ENCODE data around the gene SERTAD3.

GRCh38 chr19:40465025-40465556, 21.0 kb upstream of the SERTAD3 start:
- TF ChIP-seq RAD21 (conservative IDR thresholded peaks at IDR 0.05 in 1 of 2, IDR thresholded peaks at IDR 0.05 in 1 of 2) (no peak), CTCF (IDR thresholded peaks at IDR 0.05) (no peak), EP300 (IDR thresholded peaks at IDR 0.05) (no peak), GATA3 (IDR thresholded peaks at IDR 0.05; ENCODE audit: borderline replicate concordance) (0 out of 2 replicates have a peak, but pooled peaks have one; percentile 9), SREBF2 (IDR thresholded peaks at IDR 0.05) (no peak), JUNB (IDR thresholded peaks at IDR 0.05) (no peak)

All from A549 (cell line).